ENCODE data around the gene FOXN3.
"Not testable (repeated sequence)": the region's sequence is repeated elsewhere in the genome, so short reads cannot be mapped to it uniquely, and the experiment has no call there.

The FOXN3 gene

DNA sequence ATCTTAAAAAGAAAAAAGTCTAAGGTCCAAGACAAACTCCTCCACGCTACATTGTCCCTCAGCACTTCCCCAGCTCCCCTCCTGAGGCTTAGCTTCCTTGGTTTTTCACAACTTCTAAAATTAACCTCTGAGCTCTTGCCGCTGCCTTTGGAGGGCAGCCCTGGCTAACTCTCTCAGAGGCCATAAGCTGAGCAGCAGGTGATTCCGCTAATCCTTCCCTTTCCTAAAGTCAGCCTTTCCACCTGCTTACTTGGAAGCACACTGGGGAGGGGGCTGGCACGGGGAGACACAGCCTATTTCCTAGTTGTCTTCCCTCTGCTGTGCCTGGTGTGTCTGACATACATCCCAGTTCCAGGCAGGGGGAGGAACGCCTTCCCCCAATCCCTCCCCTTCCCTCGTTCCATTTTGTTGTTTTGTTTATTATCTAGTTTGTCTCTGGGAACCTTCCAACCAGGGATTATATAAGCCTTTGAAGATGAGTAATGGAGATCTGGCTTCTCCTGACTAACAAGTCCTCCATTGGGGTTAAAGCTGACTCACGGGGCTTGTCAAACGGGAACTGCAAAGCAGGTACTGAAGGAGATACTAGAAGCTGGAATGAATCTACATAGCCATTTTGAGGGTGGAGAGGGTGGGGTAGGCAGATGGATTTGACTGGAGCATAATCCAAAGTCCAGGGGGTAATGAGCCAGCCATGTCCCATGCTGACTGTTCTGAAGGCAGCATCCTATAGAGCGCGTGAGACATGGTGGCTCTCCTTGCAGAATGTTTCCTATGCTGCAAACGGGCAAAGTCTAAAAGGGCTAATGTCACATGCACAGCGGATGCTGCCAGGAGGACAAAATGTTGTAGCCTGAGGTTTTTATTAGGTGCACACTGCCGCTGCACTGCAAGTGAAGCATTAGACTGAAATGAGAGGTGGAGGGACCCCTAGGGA is 230.8 kb downstream of the FOXN3 start:
- no peak for DNase-seq

DNA sequence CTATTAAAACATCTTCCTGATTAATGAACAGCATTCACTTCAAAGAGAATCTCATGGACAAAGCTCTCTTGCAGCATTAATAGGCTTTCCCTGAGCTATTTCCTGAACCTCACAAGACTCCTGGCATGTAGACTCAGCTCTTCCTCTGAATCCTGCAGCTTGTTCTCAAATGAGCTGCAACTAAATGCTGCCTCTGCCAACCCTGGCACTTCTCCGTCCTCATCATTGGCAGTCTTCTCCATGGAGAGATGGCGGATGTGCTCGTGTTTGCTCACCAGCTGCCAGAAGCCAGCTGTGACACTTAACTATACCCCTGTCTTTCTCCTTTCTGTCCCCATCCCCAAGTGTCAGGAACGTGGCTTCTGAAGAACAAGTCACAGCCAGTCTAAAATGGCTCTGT is 232.1 kb downstream of the FOXN3 start:
- peak; percentile 14 for DNase-seq

DNA sequence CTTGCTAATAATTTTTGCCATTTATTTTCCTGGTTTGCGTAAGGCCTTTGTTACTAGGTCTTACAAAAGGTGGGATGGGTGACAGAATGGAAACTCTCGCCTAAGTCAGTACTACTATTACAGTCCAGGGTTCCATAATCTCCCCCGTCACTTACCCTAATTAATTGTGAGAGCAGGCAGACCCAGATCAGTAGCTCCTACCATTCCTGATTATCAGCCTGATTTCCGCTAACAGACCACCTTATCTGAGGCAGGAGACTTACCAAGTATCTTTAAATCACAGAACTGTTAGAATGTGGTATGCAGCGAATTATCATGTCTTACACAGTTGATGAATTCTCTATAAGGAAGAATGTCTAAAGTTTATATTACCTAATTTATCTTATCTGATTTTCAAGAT is 234.7 kb downstream of the FOXN3 start:
- DNase-seq: no peak

DNA sequence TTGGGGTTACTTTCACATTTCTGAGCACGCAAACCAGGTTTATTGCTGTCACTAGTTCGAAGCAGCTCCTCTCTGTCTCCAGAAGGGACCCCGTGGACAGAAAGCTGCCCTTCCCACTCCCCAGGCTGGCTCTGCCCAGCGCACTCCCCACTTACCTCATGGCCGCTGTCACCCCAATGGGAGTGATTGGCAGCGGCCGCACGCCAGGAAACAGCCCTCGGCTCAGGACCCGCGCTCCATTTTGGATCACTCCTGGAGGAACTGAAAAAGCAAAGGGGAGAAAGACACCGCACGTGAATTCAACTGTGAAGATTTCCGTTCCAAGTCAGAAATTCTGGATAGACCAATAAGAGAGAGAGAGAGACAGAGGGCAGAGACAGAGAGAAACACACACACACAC is 236.5 kb downstream of the FOXN3 start:
- no peak for DNase-seq

DNA sequence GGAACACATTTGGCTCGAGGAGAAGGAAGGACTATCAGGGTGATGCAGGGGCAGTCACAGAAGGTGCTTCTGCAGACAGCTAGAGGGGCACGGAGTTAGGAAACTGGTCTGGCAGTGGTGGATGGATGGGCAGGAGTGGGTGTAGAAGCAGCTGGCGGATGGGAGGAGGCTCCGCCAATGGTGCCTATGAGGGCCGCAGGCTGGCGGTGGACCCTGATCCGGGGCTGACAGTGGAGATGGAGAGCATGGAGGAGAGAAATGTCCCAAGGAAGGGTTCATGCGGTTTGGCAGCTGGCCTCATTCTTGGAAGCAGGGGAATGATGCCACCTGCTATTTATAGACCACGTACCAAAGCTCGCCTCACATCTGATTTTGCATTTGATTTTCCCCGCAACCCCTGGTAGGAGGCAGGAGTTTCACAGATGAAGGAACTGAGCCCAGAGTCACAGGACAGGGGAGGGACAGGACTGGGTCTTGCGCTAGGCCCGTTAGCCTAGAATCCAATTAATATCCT is 237.1 kb downstream of the FOXN3 start:
- no peak for DNase-seq

DNA sequence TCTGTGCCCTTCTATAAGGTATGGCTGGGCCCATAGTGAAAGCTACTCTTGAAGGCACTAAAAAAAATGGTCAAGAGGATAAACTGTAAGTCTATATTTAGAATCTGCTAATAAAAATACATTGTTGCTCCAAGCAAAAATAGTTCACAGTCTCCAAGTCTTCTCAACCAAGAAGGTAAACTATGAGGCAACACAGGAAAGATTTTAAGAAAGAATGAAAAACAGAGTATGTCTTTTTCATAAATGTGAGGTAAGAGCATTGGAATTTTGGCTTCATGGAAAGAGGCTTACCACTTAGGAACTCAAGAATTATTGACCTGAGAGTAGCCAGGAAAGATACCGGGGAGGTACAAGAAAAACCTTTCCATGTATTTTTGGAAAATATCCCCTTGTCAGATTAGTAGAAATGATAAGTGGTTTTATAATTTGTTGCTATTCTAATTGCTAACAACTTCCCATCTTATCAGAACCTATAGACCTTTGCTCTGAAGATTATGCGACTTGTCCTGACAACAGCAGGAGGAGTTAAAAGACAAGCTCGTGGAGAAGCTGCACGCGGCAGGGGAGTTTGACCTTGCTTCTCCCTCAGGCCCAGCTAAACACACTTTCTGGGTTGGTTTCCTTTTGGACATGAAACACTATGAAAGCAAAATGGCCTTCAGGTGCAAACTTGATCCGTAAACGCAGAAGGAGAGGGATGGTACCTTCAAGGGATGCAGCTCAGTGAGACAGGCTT is 238.1 kb downstream of the FOXN3 start:
- DNase-seq: no peak

DNA sequence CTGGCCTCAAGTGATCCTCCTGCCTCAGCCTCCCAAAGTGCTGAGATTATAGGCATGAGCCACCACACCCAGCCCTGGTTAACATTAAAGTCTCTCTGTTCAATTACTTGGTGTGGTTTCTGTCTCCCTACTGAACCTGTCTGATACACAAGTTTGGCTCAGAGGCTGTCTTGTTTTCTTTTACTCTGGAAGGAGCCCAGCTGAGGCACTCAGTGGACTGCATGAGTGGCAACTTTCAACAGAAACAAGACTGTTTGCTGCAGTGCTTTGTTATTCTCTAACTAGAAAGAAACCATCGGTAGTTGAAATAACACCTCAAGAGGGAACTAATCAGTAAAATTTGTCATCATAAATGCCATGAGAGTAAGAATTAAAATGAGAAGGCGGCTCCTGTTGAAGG is 238.7 kb downstream of the FOXN3 start:
- no peak for DNase-seq

DNA sequence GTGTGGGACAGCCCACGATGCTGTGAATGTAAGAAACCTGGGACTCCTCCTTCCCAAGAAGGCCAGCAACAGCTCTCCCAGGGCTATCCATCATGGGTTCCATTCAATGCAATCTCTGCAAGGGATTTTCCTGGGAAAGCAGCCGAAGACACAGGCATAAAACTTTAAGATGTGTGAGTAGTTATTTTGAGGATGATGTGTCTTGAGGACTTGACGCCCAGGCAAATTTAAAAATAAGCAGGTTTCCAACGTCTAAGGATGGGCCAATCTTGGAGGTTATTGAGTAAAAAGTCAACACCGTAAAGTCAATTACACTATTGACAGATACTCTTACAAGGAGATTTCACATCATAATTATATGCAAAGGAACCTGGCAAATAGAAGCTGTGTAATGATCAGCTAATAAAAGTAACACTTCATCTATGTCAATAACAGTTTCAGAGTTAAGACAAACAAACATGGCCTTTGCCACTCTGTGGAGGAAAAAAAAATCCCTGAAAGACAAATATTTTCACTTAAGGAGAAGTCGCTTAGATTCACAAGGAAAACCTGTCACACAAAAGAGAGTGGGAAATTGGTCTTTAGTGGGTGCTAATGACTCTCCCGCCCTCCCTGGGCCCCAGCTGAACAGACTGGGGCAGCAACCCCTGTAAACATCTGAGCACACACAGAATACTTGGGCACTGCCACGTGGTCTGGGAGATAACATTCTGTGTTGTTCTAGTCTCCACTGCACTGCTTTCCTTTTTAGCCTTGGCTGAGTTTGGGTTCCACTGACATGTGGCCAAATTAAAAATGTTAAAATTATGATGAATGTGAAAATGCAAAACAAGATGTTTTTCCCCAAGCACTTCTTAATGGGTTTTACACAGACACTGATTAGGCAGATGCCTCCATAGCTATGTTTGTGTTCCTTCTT is 240.9 kb downstream of the FOXN3 start:
- DNase-seq: no peak

DNA sequence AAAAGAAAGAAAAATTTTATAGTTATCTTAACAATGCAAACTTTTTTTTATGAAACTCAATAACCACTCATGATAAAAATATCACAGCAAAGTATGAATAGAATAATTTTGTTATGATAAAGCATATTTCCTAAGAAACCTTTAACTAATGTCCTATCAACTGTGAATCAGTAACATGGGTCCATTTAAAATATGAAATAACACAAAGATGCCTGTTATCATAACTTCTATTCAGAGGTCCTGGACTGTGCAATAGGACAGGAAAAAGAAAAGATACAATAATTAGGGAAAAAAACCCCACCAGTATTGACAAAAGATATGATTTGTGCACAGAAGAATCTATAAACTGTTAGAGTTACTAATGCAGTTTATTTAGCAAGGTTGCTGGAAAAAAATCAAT is 245.4 kb downstream of the FOXN3 start:
- DNase-seq: no peak

DNA sequence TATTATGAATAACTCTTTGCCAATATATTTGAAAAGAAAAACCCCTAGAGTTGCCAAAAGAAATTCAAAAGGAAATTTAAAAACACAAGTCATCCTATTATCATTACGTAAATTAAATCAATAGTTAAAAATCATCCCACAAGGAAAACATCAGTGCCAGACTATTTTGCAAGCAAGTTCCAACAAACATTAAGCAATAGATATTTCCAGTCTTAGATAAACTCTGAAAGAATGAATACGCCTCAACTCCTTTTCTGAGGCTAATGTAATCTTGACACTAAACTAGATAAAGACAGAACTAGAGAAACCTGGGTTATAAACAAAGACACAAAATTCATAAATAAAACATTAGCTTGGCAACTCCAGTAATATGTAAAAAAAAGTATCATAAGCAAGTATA is 245.9 kb downstream of the FOXN3 start:
- DNase-seq: no peak

DNA sequence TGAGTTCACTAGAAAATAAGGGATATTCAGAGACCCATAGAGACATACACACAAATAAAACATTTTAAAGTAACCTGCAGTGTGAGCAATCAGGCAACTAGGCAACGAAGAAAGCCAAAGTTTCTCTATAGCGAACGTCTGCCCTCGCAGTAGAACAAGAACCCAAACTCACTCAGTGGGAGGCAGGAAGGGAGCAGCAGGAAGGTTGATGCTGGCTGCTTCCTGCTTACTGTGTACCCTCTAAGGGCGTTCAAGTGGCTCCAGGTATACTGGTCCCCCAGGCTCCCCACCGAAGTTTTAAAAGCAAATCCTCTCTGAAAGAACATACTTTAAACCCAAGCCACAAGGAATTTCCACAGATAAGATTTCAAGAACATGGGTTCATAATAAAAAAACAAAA is 249.3 kb downstream of the FOXN3 start:
- DNase-seq: no peak

DNA sequence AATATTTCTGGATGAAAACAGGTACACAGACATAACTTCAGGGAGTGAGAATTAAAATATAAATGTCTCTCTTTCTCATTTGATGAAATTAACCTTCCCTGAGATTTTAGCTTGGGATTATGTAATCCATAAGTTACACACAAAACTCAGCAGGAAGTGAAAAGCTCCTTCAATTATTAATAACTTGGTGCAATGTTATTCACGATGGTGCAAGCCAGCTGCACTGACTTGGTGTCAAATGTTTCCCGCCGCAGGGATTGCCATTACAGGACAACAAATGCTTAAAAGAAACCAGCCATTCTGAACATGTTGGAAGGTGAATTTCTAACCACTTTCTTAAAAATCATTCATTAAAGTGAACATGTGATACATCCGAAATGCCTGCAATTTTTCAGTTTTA is 250.4 kb downstream of the FOXN3 start:
- DNase-seq: no peak

DNA sequence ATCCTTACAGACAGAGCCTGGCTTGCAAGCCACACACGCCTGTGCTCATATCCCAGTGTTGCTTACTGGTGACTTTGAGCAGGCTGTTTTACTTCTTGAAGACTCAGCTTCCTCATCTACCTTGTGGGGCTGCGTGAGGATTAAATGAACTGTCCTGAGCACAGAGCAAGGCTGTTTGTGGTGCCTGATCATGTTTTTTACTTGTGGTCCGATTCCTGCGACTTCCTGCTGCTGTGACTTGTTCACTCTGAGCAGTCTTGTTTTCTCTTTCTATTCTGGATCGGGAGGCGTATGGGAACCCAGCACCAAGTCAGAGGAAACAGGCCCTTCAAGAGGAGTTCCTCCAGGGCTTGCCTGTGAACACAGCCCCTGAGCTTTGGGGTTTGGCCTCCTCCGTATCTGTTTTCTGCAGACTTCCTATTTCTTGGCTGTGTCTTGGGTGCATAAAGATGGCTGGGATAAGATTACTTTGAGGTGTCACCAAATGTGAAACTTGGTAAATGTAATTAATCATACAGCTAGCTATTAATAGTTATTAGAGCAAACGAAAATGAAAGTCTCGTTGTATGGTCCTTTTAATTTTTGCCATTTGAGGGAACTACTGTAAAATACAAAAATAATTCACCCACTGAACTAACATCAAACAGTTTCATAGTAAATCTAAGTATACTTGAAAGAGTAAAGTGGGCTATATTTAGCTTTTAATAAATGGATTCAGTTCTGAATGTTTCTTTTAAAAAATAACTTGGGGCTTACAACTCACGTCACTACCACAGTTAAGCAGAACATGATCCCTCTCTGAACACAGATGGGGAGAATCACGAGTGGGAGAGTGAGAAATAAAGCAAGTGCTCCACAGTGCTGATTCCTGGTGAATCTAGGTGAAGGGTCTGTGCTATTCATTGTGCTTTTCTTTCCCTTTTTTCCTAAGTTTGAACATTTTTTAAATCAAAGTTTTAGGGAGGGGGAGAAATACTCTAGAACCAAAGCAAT is 251.5 kb downstream of the FOXN3 start:
- no peak for DNase-seq

DNA sequence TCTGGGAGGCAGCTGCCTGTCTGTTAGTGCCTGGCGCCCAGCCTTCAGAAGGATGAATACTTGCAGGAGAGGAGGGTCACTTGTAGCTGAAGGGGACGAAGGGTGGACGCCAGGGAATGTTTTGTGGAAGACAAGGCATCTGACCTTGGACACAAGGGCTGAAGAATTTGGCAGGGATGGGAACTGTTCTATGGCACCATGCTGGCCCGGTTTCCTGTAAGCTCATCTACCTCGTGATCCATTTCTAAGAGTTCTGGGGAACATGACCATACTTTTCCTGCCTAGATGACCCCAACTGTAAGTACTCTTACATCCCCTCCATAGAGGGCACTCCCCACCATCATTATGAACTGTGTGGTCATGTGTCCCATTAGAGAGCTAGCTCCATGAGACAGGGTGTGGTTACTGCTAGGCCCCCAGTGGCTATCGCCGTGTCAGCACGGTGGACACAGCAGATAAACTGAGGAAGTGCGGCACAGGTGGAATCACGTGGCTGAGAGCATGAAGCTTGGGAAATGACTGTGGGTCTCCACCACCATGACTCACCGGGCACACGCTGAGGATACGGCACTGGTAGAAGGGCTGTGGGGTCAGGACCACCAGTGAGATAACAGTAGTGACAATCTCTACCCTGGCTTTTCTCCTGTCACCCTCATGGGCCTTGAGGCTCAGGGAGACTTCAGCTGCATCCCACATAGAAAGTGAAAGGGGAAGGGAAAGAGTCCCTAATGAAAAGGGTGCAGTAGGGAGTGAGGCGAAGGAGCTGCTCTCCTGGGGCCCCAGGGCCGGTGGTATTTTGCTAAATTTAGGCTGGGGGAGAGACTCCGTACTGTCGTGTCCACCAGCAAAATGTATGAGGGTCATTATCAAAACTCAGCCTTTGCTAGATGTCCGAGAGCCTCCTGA is 252.6 kb downstream of the FOXN3 start:
- no peak for DNase-seq

DNA sequence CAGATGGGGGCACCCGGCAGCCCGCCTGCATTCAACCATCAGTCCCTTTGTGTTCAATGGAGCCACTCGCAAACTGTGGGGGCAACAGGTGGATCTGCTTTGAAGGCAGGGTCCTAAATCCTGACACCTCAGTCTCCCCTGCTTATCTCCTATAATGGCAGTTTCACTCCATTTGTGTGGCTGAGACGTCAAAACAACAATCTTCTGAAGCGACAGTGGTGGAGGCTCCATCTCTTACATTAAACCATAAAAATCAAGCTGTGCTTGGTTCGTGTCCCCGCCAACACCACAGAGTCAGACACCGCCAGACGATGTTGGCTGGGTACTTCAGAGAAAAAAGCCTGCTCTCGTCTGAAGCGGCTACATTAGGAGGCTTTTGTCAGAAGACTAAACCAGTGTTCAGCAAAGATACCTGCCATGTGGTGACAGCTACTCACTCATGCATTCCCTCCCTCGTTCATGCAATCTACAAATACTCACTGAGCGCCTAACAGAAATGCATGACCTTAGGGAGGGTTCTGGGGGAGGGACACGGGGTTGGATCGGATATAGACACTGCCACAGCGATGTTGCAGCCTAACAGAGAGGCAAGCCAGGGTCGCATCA is 253.9 kb downstream of the FOXN3 start:
- DNase-seq: no peak

DNA sequence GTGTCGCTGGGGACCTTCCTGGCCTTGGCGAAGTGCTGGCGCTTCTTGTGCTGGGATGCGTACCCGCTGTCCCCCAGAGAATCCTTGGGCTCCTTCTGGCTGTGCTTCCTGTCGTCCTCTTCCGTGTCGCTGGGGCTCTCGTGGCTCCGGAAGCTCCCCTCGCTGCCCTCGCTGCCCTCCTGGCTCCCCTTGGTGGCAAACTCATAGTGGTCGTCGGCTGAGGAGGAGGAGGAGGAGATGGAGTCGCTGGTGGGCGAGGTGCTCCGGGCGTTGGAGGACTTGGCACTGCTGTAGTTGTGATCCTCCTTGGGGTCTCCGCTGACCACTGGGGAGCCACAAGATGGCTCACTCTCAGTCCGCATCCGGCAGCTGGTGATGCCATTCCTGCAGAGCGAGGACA is 254.4 kb downstream of the FOXN3 start:
- DNase-seq: no peak

DNA sequence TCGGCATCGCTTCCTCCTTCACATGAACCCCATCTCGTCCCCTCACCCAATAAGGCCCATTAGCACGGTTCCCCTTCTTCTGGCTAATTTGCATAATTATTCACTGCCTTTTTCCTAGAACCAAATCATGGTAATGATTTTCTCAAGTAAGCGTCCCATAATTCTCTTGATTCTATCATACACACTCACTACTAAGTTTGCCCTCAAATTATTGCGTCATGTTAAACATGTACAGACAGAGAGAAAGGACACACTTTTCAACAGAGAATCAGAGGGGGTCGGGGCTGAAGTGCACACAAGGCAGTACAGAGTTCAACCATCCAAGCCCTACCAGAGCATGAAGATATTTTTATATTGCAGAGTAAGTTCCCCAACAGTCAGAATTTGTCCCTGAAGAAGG is 256.6 kb downstream of the FOXN3 start:
- DNase-seq: no peak

DNA sequence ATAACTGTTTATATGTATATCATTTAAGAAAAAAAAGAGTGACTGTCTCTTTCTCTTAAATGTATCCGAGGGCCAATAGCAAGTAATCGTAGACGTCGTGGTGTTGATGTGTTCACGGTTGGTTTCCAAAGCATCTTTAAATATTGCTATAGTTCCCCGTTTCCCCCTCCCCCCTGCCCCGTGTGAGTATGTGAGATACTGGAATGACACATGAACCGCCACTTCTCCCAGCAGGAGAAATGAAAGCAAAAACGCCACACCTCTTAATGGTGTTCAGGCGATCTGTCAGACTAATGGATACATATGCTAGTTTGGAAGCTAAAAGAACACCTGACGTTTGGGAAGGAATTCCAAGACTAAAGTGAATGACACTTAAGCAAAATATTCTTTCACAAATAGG is 258.3 kb downstream of the FOXN3 start:
- DNase-seq: no peak

DNA sequence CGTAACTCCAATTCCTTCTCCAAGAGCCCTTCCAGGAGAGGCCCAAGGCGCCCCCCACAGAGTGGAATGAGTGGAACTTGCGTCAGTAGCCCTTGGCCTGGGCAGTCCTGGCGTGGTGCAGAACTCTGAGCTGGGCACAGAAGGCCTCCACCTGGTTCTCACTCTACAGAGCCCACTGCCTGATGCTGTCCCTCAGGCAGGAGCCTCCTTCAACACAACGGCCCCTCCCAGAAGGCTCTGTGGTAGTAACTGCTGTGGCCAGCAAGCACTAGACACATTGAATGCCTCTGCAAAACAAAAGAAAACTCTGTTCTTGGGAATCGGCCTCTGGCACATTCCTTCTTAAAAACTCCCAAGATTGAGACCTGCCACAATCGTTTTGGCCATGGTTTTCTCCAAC is 258.9 kb downstream of the FOXN3 start:
- not testable (repeated sequence) for DNase-seq

DNA sequence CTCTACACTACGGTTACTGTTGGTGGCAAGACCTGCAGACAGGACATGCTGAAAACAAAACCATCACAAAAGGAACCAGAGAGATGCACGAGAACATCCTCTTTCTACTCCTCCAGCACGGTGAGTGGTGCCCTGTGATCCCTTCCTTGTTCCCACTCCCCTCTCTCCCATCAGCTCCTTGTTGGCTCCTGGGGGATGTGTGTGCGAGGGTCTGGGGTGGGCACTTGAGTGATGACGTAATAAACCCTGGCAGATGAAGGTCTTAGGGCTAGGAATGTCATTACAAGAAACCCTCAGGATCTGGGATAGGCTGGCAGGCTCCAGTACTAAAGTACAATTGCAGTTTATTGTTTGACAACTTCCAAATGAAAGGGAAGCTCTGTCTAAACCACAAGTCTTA is 261.5 kb downstream of the FOXN3 start:
- DNase-seq: no peak
